PC-3 (cell line): ENCODE measurements around the gene LGI1.

ENCODE experiments used
- CTCF ChIP-seq: fragments of 300-600 bp; sonication (generic); conservative IDR thresholded peaks from 2 replicates; pipeline ENCODE4 v1.5.1; 2017; ENCODE audit warnings: antibody characterized with exemption, low read depth, mild to moderate bottlenecking, low read length
- EZH2 ChIP-seq: fragments of 300-600 bp; sonication (generic); IDR thresholded peaks from one replicate; pipeline ENCODE4 v1.6.1; 2017; ENCODE audit warnings: antibody characterized with exemption, mild to moderate bottlenecking, low read length; ENCODE audit not compliant: unreplicated experiment
- EZH2phosphoT487 ChIP-seq: fragments of 300-600 bp; sonication (generic); IDR thresholded peaks from 2 replicates; pipeline ENCODE4 v1.6.1; 2018; ENCODE audit warnings: mild to moderate bottlenecking, antibody characterized with exemption, low read length, borderline replicate concordance

GRCh38 chr10:93722550-93722949, 35.2 kb upstream of the LGI1 start:
- no peak for TF ChIP-seq CTCF
- no peak for TF ChIP-seq EZH2phosphoT487
- TF ChIP-seq EZH2: no peak
